Neutrophil (primary cell): ENCODE data around the gene RHCG.
"Not testable (repeated sequence)": the region's sequence is repeated elsewhere in the genome, so short reads cannot be mapped to it uniquely, and the experiment has no call there.

ENCODE experiments used
- H3K27ac ChIP-seq: fragments of 200-600 bp; sonication (generic); 2 replicates; pipeline ENCODE4 v1.5.1; 2016; ENCODE audit warnings: mild to moderate bottlenecking, moderate library complexity
- H3K27me3 ChIP-seq: fragments of 200-600 bp; sonication (generic); 2 replicates; pipeline ENCODE4 v1.6.0; 2016; ENCODE audit warnings: mild to moderate bottlenecking
- H3K36me3 ChIP-seq: fragments of 200-600 bp; sonication (generic); 2 replicates; pipeline ENCODE4 v1.5.1; 2017
- H3K4me1 ChIP-seq, 2 experiments: fragments of 200-600 bp in 1 of 2; sonication (generic) in 1 of 2; 1 replicate in 1 of 2; 2 replicates in 1 of 2; pipeline versions ENCODE4 v1.5.1 to v1.6.1; 2013 to 2016; ENCODE audit warnings: low read depth in 1 of 2, low read length in 1 of 2, mild to moderate bottlenecking in 1 of 2, moderate library complexity in 1 of 2; ENCODE audit not compliant: control insufficient read depth in 1 of 2, insufficient read depth in 1 of 2
- H3K4me3 ChIP-seq, 2 experiments: fragments of 200-600 bp in 1 of 2; sonication (generic) in 1 of 2; 1 replicate in 1 of 2; 2 replicates in 1 of 2; pipeline ENCODE4 v1.5.1; 2013 to 2016; ENCODE audit warnings: low read depth in 1 of 2, low read length in 1 of 2, mild to moderate bottlenecking in 1 of 2, moderate library complexity in 1 of 2
- H3K9me3 ChIP-seq: fragments of 200-600 bp; sonication (generic); 2 replicates; pipeline ENCODE4 v1.5.1; 2016
- TF ChIP-seq, protein P1 (sequence below): fragments of 200-600 bp; sonication (generic); IDR thresholded peaks from 2 replicates; pipeline ENCODE4 v1.5.1; 2016; ENCODE audit warnings: antibody characterized with exemption

Gene RHCG

DNA sequence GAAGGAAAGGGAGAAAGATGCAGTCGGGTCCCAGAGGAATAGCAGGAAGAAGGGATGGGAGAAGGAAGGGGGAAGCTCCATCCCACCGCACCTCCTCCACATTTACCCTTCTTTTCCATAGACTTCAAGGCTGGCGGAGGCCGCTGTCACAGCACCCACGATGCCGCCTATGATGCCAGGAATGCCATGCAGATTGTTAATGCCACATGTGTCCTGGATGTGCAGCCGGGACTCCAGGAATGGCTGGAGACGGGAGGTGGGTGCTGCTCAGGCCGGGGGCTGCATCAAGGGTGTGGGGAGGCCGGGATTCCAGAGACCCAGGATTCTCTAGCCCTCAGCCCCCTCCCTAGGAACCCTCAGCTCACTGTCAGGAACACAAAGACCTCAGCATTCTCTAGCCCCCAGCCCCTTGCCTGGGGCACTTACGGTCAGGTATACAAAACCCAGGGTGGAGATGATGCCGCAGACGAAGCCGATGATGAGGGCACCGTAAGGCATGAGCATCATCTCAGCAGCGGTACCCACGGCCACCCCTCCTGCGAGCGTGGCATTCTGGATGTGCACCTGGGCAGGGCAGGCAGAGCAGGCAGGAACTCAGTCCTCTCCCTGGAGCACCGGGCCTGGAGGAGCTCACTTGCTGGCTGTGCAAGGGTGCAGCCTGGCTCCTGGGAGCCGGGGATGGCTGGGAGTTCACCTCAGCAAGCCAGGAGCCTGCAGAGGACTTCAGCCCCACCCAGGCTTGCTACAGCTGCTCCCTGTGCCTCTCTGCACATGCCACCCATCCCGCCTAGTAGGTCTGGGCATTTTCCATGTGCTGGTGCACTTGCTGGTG, 18.8 kb downstream of the RHCG start:
- H3K27me3 ChIP-seq: peaks cover 64% of the 10 kb centered on the region
- no peaks in the 10 kb centered on the region for H3K4me1 ChIP-seq
- no peak overlapping the region for H3K27ac ChIP-seq
- H3K36me3 ChIP-seq: no peaks in the 10 kb centered on the region
- H3K9me3 ChIP-seq: no peaks in the 10 kb centered on the region
- TF ChIP-seq, protein P1, sequence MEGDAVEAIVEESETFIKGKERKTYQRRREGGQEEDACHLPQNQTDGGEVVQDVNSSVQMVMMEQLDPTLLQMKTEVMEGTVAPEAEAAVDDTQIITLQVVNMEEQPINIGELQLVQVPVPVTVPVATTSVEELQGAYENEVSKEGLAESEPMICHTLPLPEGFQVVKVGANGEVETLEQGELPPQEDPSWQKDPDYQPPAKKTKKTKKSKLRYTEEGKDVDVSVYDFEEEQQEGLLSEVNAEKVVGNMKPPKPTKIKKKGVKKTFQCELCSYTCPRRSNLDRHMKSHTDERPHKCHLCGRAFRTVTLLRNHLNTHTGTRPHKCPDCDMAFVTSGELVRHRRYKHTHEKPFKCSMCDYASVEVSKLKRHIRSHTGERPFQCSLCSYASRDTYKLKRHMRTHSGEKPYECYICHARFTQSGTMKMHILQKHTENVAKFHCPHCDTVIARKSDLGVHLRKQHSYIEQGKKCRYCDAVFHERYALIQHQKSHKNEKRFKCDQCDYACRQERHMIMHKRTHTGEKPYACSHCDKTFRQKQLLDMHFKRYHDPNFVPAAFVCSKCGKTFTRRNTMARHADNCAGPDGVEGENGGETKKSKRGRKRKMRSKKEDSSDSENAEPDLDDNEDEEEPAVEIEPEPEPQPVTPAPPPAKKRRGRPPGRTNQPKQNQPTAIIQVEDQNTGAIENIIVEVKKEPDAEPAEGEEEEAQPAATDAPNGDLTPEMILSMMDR: no peak
- H3K4me3 ChIP-seq: no peak overlapping the region

DNA sequence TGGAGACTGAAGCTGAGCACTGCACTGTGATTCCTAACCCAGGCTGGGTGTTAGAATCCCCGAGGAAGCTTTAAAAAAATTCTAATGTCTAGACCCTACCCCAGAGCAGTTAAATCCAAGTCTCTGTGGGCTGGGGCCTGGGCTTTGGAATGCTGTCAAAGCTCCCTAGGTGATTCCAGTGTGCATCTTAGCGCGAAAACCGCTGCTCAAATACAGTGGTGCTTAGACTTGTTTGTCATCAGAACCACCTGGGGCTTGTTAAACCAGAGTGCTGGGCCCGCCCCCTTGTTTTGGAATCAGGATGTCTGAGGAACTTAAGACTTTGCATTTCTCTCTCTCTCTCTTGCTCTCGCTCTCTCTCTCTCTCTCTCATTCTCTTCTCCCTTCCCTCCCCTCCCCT, 20.7 kb downstream of the RHCG start:
- Histone ChIP-seq H3K36me3 (no peaks in the 10 kb centered on the region), H3K27ac (no peak overlapping the region), H3K4me3 (no peak overlapping the region), H3K27me3 (peaks cover 70% of the 10 kb centered on the region), H3K4me1 (no peaks in the 10 kb centered on the region), H3K9me3 (no peaks in the 10 kb centered on the region)
- TF ChIP-seq, protein P1: no peak

GRCh38 chr15:89472785-89473256, 23.6 kb downstream of the RHCG start:
- TF ChIP-seq, protein P1: no peak
- peaks cover 75% of the 10 kb centered on the region for H3K27me3 ChIP-seq
- H3K36me3 ChIP-seq: no peaks in the 10 kb centered on the region
- no peaks in the 10 kb centered on the region for H3K4me1 ChIP-seq
- no peak overlapping the region for H3K27ac ChIP-seq
- H3K4me3 ChIP-seq: no peak overlapping the region
- no peaks in the 10 kb centered on the region for H3K9me3 ChIP-seq

DNA sequence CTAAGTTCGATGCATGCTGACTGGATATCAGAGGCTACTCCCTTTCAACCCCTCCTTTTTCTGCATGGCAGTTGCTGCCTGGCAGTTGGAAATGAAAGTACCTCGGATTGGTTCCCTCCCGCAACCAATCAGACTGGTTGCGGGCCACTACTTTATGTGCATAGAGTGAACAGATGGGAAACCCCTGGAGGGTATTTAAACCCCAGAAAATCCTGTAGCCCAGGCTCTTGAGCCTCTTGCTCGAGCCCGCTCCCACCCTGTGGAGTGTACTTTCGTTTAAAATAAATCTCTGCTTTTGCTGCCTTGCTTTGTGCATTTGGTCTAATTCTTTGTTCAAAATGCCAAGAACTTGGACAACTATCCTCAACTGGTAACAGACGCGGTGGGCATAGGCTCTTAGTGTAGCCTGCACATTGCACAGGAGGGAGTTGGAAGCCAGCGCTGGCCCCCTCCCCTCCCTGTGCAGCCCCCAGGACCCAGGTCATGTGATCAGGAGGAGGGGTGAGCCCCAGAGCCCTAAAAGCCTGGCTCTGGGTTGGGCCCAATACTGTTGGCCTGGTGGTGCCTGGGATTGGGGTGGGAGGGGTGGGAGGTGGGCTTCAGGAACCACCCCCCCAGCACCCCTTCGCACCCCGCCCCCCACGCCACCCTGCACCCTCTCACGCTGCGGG, 26.8 kb downstream of the RHCG start:
- H3K4me1 ChIP-seq: no peaks in the 10 kb centered on the region
- no peaks in the 10 kb centered on the region for H3K9me3 ChIP-seq
- no peak overlapping the region for H3K27ac ChIP-seq
- TF ChIP-seq, protein P1: no peak
- no peak overlapping the region for H3K4me3 ChIP-seq
- no peaks in the 10 kb centered on the region for H3K36me3 ChIP-seq
- H3K27me3 ChIP-seq: peaks cover 59% of the 10 kb centered on the region

- not testable (repeated sequence) for H3K4me3 ChIP-seq
- H3K27me3 ChIP-seq: peaks cover 58% of the 10 kb centered on the region
Measured at GRCh38 chr15:89468813-89469212, 27.6 kb downstream of the RHCG start.

DNA sequence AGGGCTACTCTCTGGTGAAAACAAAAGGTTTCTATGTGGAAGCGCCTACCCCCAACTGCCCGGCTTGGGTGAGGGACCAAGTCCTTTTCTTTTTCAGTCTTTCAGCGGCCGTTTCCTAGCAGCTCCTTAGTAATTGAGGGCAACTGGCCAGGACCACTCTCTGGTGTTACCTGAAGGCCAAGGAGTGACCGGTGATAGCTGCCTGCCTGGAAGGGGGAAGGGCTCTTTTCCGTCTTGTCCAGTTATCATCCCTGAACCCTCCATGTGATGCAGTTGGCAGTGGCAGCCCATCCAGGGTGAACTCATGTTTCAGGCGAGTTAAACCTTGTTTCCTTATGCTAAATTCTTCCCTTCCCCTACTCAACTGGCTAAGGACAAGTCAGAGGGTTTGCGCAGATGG, 33.3 kb downstream of the RHCG start:
- Histone ChIP-seq H3K27ac (no peak overlapping the region), H3K36me3 (no peaks in the 10 kb centered on the region), H3K9me3 (no peaks in the 10 kb centered on the region), H3K27me3 (peaks cover 32% of the 10 kb centered on the region), H3K4me1 (no peaks in the 10 kb centered on the region), H3K4me3 (no peak overlapping the region)
- TF ChIP-seq, protein P1: no peak

More at GRCh38 chr15:89468813-89469212, 27.6 kb downstream of the RHCG start:
- H3K36me3 ChIP-seq, H3K9me3 ChIP-seq, H3K27ac ChIP-seq, H3K4me1 ChIP-seq: not testable (repeated sequence)
